ENCODE measurements around the gene MATN1. TPM values are rescaled to one million over a fixed set of nuclear protein-coding genes. Genes with fewer than 3 reads are reported as not detected.

Gene MATN1
- total RNA-seq, 1 donor from 2014 or later: not detected

GRCh38 chr1:30705698-30706097 is 17.7 kb downstream of the MATN1 start:
- DNase-seq (ENCODE audit: low read depth): no peak
- no peak overlapping the region for H3K4me3 ChIP-seq (ENCODE audit: low read depth, low read length)
- TF ChIP-seq, protein P1, sequence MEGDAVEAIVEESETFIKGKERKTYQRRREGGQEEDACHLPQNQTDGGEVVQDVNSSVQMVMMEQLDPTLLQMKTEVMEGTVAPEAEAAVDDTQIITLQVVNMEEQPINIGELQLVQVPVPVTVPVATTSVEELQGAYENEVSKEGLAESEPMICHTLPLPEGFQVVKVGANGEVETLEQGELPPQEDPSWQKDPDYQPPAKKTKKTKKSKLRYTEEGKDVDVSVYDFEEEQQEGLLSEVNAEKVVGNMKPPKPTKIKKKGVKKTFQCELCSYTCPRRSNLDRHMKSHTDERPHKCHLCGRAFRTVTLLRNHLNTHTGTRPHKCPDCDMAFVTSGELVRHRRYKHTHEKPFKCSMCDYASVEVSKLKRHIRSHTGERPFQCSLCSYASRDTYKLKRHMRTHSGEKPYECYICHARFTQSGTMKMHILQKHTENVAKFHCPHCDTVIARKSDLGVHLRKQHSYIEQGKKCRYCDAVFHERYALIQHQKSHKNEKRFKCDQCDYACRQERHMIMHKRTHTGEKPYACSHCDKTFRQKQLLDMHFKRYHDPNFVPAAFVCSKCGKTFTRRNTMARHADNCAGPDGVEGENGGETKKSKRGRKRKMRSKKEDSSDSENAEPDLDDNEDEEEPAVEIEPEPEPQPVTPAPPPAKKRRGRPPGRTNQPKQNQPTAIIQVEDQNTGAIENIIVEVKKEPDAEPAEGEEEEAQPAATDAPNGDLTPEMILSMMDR (conservative IDR thresholded peaks at IDR 0.05; ENCODE audit: low read depth, low read length): no peak

GRCh38 chr1:30704765-30705509 is 18.4 kb downstream of the MATN1 start:
- no peak for DNase-seq (ENCODE audit: low read depth)
- TF ChIP-seq, protein P1 (conservative IDR thresholded peaks at IDR 0.05; ENCODE audit: low read depth, low read length): no peak
- no peak overlapping the region for H3K4me3 ChIP-seq (ENCODE audit: low read depth, low read length)

DNA sequence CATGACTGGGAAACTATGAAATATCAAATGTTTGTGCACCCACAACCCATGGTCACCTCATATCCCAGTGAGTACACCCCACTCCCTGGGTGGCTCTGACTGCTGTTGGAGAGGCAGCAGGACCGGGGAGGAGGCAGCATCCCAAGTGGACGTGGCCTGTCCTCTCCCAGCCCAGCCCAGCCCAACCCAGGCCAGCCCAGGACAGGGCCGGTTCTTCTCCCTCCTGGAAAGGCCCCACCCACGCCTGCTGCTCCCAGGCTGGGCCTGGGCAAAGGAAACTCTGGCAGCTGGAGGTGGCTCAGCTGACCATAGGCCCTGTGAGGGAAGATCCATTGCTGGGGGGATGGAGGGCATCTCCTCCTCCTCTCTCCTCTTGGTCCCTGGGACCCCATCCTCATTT is 19.1 kb downstream of the MATN1 start:
- H3K4me3 ChIP-seq (ENCODE audit: low read depth, low read length): no peak overlapping the region
- no peak for DNase-seq (ENCODE audit: low read depth)
- TF ChIP-seq, protein P1 (conservative IDR thresholded peaks at IDR 0.05; ENCODE audit: low read depth, low read length): no peak

DNA sequence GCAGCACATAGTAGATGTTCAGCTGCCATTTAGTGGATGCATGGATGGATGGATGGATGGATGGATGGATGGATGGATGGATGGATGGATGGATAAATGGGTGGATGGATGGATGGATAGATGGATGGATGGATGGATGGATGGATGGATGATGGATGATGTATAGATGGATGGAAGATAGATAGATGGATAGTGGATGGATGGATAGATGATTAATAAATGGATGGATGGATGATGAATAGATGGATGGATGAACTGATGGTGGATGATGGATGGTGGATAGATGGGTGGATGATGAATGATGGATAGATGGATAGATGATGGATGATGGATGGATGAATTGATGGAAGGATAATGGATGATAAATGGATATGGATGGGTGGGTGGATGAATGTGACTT is 20.6 kb downstream of the MATN1 start:
- no peak for DNase-seq (ENCODE audit: low read depth)
- TF ChIP-seq, protein P1 (conservative IDR thresholded peaks at IDR 0.05; ENCODE audit: low read depth, low read length): no peak
- no peak overlapping the region for H3K4me3 ChIP-seq (ENCODE audit: low read depth, low read length)

GRCh38 chr1:30701258-30701633 is 22.1 kb downstream of the MATN1 start:
- DNase-seq (ENCODE audit: low read depth): no peak
- no peak overlapping the region for H3K4me3 ChIP-seq (ENCODE audit: low read depth, low read length)
- TF ChIP-seq, protein P1 (conservative IDR thresholded peaks at IDR 0.05; ENCODE audit: low read depth, low read length): no peak

GRCh38 chr1:30700528-30701257 is 22.7 kb downstream of the MATN1 start:
- no peak overlapping the region for H3K4me3 ChIP-seq (ENCODE audit: low read depth, low read length)
- TF ChIP-seq, protein P1 (conservative IDR thresholded peaks at IDR 0.05; ENCODE audit: low read depth, low read length): no peak
- DNase-seq (ENCODE audit: low read depth): no peak

Measured in epithelial cell of proximal tubule (primary cell).